ENCODE measurements around the gene PLOD3.

Gene PLOD3

DNA sequence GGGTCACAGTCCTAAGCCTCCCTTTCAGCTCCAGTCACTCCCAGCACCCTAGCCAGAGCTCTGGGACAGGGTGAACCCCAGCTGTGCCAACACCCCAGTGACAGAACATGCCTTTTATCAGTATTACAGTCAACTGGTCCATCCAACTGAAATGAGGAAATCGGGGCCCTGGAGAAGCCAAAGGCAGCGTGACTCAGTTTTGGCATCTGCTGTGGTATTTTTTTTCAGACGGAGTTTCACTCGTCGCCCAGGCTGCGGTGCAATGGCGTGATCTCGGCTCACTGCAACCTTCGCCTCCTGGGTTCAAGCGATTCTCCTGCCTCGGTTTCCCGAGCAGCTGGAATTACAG lies 23.6 kb upstream of the PLOD3 start:
- peak; percentile 32 for DNase-seq (ENCODE audit: low read depth)
- TF ChIP-seq, protein P1, sequence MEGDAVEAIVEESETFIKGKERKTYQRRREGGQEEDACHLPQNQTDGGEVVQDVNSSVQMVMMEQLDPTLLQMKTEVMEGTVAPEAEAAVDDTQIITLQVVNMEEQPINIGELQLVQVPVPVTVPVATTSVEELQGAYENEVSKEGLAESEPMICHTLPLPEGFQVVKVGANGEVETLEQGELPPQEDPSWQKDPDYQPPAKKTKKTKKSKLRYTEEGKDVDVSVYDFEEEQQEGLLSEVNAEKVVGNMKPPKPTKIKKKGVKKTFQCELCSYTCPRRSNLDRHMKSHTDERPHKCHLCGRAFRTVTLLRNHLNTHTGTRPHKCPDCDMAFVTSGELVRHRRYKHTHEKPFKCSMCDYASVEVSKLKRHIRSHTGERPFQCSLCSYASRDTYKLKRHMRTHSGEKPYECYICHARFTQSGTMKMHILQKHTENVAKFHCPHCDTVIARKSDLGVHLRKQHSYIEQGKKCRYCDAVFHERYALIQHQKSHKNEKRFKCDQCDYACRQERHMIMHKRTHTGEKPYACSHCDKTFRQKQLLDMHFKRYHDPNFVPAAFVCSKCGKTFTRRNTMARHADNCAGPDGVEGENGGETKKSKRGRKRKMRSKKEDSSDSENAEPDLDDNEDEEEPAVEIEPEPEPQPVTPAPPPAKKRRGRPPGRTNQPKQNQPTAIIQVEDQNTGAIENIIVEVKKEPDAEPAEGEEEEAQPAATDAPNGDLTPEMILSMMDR (IDR thresholded peaks at IDR 0.05; ENCODE audit: insufficient read depth, low read depth, low read length, missing control alignments), result no peak
- no peak overlapping the region for H3K4me3 ChIP-seq (ENCODE audit: low read length)

DNA sequence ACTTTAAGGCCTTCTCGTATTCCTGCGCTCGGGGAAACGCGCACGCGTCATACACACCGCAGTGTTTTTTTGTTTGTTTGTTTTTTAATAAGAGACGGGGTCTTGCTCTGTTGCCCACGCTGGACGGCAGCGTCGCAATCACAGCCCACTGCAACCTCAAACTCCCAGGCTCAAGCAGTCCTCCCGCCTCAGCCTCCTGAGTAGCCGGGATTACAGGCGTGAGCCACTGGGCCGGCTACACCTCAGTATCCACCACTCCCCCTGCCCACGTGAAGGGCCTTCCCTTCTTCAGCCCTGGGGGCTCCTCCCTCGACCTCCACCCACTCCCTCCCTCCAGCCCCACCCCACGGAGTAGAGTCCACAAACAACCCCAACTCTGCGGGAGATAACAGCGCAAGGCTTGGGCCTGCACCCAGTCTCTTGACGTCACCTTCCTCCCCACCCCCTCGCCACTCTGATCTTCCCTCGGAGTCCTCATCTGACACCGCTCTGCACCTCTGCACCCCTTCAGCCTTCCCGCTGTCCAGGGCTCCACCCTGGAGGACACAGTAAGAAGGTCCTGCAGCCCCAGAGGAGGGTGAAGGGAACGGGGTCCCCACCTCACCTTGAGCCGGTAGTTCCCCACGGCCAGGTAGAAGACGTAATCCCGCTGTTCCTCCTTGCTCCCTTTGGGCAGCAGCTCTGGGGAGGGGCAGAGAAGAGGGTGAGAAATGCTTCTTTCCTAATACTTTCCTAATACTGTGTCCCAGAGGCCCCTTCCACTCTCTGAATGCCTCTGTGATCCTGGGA lies 23.0 kb upstream of the PLOD3 start:
- no peak overlapping the region for H3K4me3 ChIP-seq (ENCODE audit: low read length)
- no peak for DNase-seq (ENCODE audit: low read depth)
- TF ChIP-seq, protein P1 (IDR thresholded peaks at IDR 0.05; ENCODE audit: insufficient read depth, low read depth, low read length, missing control alignments), result no peak

DNA sequence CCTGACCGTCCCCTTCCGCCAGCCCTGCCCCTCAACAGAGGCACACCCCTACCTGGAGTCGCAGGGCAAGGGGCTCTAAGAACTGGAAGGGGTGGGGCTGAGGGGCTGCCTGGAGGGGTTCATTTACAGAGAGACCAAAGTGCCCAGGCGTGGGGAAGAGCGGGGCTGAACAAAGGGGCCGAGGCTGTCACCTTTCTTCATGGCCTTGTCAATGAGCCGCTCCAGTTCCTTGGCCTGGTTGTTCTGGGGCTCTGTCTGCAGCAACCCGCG lies 22.5 kb upstream of the PLOD3 start:
- no peak overlapping the region for H3K4me3 ChIP-seq (ENCODE audit: low read length)
- TF ChIP-seq, protein P1 (IDR thresholded peaks at IDR 0.05; ENCODE audit: insufficient read depth, low read depth, low read length, missing control alignments), result no peak
- no peak for DNase-seq (ENCODE audit: low read depth)

DNA sequence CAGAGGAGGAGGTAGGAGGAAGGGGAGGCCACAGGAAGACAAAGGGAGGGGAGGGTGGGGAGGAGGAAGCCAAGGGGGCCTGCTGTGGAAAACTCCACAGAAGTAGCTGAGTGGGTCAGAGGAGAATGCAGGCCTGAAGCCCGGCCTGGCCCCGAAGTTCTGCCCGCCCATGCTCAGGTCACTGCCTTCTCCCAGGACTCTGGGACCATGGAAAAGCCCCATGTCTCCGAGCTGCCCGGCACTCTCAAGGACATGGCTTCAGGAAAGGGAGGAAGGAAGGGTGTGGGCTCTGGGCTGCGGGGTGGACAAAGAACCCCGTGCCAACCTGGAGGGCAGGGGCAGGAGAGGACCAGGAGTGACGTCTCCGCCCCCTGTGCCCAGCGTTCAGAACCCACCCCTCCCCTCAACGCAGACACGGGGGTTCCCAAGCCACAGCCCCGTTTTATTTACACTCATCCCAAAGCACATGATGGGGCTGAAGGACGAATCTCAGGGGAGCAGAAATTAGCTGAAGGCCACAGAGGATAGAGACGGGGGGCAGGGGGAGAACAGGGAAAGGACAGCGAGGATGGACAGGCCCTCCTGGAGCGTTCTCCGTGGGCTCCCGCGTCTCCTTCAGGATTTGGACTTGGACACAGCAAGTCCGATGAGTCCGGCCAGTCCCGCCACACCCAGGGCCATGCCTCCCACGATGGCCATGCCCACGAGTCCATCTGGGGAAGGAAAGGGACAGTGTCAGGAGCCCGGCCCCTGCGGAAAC lies 22.0 kb upstream of the PLOD3 start:
- no peak for DNase-seq (ENCODE audit: low read depth)
- no peak overlapping the region for H3K4me3 ChIP-seq (ENCODE audit: low read length)
- TF ChIP-seq, protein P1 (IDR thresholded peaks at IDR 0.05; ENCODE audit: insufficient read depth, low read depth, low read length, missing control alignments), result no peak

DNA sequence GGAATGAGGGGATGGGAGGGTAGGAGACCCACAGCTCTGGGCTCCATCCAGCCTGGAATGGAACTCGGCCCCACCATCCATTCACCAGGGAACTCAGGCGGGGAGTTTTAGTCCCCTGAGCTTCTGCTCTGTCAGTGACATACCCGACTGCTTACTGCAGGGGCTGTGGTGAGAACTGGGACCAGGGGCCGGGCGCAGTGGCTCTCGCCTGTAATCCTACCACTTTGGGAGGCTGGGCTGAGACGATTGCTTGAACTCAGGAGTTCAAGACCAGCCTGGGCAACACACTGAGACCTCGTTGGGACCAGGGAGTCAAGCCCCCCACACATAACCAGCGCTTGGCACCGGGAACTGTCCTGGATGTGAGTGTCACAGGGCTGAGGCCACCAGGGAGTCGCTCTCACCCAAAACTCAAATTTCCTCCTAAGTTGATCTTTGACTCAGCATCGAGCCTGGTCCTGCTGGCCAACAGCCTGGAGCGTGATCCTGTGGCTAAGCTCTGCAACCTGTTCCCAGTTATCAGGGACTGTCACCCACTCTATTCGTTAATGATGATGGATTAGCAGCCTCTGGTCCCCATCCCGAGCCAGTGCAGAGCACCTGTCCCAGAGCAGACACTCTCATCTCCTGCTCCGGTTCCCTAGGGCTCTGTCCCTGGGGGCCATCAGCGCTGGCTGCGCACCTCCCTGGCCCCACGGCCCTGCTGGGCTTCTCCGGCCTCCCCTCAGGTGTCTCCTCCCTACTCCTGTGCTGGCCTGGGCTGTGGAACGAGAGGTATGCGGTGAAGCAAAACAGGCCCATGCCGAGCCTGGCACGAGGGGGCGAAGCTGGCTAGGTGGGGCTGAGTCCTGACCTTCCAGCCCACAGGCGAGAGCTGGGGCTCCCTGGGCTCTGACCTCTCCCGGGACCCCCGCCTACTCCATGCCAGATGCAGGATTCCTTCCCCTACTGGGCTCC lies 21.1 kb upstream of the PLOD3 start:
- TF ChIP-seq, protein P1 (IDR thresholded peaks at IDR 0.05; ENCODE audit: insufficient read depth, low read depth, low read length, missing control alignments), result no peak
- DNase-seq (ENCODE audit: low read depth), result no peak

DNA sequence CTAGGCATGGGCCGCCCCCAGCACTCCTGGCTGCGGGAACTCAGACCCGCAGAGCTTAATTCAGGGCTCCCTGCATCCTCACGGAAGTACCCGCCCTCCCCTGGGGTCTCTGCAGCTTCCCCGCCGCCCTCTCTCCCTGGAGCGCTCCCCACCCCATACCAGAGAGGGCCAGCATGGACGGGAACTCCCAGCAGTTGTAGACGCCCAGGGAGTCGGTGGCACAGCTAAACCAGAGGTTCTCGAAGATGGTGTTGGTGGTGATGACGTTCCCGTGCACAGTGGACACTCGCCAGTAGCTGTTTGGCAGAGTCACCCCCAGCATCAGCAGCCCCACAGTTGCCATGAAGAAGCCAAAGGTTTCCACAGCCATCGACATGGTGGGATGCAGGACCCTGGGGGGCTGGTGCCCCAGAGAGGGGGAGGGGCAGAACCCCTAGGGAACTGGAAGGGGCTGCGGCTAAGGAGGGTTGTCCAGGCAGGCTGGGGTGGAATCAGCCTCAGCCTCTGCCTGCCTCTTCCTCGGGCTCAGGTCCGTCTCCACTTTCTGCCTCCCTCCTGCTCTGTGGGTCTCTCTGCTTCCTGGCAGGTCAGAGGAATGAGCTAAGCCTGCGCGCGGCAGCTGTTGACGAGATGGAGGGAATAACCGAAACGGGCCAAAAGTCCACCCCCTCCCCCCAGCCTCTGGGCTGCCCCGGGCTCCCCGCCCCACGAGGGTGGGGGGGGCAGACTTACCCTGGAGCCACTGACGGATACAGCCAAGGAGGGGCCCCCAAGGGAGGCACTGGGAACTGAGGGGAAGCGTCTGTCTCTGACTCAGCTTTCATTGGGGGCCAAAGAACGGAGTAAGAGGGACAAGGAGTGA lies 20.1 kb upstream of the PLOD3 start, which contains the start of gene CLDN15:
Gene CLDN15, minus strand, starts transcription at position 597 of the 862 bp plus-strand sequence. Its CDS starts 221 bp downstream, at position 376.
- TF ChIP-seq, protein P1 (IDR thresholded peaks at IDR 0.05; ENCODE audit: insufficient read depth, low read depth, low read length, missing control alignments), result no peak
- H3K4me3 ChIP-seq (ENCODE audit: low read length), result no peak within 1 kb of the TSS
- DNase-seq (ENCODE audit: low read depth), result no peak

More for the DNA sequence above, 21.1 kb upstream of the PLOD3 start:
- H3K4me3 ChIP-seq (ENCODE audit: low read length), result no peak overlapping the region

Data from epithelial cell of esophagus (primary cell).